Measurements from ENCODE around the gene RIT2. TPM values are rescaled to one million over a fixed set of nuclear protein-coding genes. Genes with fewer than 3 reads are reported as not detected.

RIT2 gene
- total RNA-seq, 2 donors from 2014 or later = not detected

- H3K4me1 ChIP-seq = no peaks in the 10 kb centered on the region
- H3K36me3 ChIP-seq = no peaks in the 10 kb centered on the region
- H3K27ac ChIP-seq = no peak overlapping the region
- H3K27me3 ChIP-seq = no peaks in the 10 kb centered on the region
- DNase-seq (ENCODE audit: low spot score) = no peak
- no peak for TF ChIP-seq CTCF (IDR thresholded peaks at IDR 0.05)
- H3K9me3 ChIP-seq = no peaks in the 10 kb centered on the region
- H3K4me3 ChIP-seq = no peak overlapping the region
Observed at GRCh38 chr18:43158381-43158780, 42.9 kb upstream of the RIT2 start.

GRCh38 chr18:43155842-43156241 lies 40.4 kb upstream of the RIT2 start:
- no peak for TF ChIP-seq CTCF (IDR thresholded peaks at IDR 0.05)

GRCh38 chr18:43148231-43148630 lies 32.7 kb upstream of the RIT2 start:
- Histone ChIP-seq H3K27me3 (no peaks in the 10 kb centered on the region), H3K36me3 (no peaks in the 10 kb centered on the region), H3K27ac (no peak overlapping the region), H3K4me1 (no peaks in the 10 kb centered on the region), H3K4me3 (no peak overlapping the region), H3K9me3 (no peaks in the 10 kb centered on the region)
- DNase-seq (ENCODE audit: low spot score) = no peak
- TF ChIP-seq CTCF (IDR thresholded peaks at IDR 0.05) = no peak

More at GRCh38 chr18:43155842-43156241, 40.4 kb upstream of the RIT2 start:
- Histone ChIP-seq H3K4me1 (no peaks in the 10 kb centered on the region), H3K27me3 (no peaks in the 10 kb centered on the region), H3K27ac (no peak overlapping the region), H3K36me3 (no peaks in the 10 kb centered on the region), H3K9me3 (no peaks in the 10 kb centered on the region), H3K4me3 (no peak overlapping the region)
- no peak for DNase-seq (ENCODE audit: low spot score)

GRCh38 chr18:43141208-43141607 lies 25.7 kb upstream of the RIT2 start:
- H3K27me3 ChIP-seq = no peaks in the 10 kb centered on the region
- no peak for TF ChIP-seq CTCF (IDR thresholded peaks at IDR 0.05)
- no peaks in the 10 kb centered on the region for H3K4me1 ChIP-seq
- H3K36me3 ChIP-seq = no peaks in the 10 kb centered on the region
- no peak overlapping the region for H3K4me3 ChIP-seq
- H3K27ac ChIP-seq = no peak overlapping the region
- H3K9me3 ChIP-seq = no peaks in the 10 kb centered on the region
- DNase-seq (ENCODE audit: low spot score) = no peak

- Histone ChIP-seq H3K36me3 (no peaks in the 10 kb centered on the region), H3K4me3 (no peak overlapping the region), H3K4me1 (no peaks in the 10 kb centered on the region), H3K27me3 (no peaks in the 10 kb centered on the region), H3K27ac (no peak overlapping the region), H3K9me3 (no peaks in the 10 kb centered on the region)
- no peak for TF ChIP-seq CTCF (IDR thresholded peaks at IDR 0.05)
- DNase-seq (ENCODE audit: low spot score) = no peak
Observed at GRCh38 chr18:43139288-43139946, 23.9 kb upstream of the RIT2 start.

GRCh38 chr18:43134876-43135275 lies 19.4 kb upstream of the RIT2 start:
- no peak for DNase-seq (ENCODE audit: low spot score)
- no peaks in the 10 kb centered on the region for H3K27me3 ChIP-seq
- H3K9me3 ChIP-seq = no peaks in the 10 kb centered on the region
- no peak overlapping the region for H3K4me3 ChIP-seq
- H3K27ac ChIP-seq = no peak overlapping the region
- no peaks in the 10 kb centered on the region for H3K4me1 ChIP-seq
- H3K36me3 ChIP-seq = no peaks in the 10 kb centered on the region
- TF ChIP-seq CTCF (IDR thresholded peaks at IDR 0.05) = no peak
